D341Med (cell line): ENCODE measurements around the gene RIPK4.
"Not testable (repeated sequence)": the region's sequence is repeated elsewhere in the genome, so short reads cannot be mapped to it uniquely, and the experiment has no call there.

Experiments used
- DNase-seq: peaks from one replicate; pipeline ENCODE4 v3.0.0; 2012; ENCODE audit warnings: low spot score

RIPK4 gene

DNA sequence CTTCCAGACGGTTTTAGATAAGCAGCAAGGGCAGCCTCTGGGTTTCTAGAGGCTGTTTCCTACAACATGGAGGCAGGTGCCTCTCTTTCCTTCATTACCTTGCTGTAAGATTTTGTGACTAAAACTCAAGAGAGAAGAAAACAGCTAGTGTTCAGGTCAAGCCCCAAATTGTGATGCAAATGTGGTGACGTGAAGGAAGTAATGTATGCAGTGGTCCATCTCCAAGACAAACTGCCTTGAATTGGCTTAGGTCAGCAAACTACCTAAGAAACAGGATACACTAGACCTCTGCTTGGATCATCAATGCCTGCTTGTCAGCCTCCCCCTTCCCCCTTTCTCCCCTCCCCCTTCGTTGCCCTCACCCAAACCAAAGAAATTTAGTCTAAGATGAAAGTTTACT, 28.9 kb upstream of the RIPK4 start:
- no peak for DNase-seq

DNA sequence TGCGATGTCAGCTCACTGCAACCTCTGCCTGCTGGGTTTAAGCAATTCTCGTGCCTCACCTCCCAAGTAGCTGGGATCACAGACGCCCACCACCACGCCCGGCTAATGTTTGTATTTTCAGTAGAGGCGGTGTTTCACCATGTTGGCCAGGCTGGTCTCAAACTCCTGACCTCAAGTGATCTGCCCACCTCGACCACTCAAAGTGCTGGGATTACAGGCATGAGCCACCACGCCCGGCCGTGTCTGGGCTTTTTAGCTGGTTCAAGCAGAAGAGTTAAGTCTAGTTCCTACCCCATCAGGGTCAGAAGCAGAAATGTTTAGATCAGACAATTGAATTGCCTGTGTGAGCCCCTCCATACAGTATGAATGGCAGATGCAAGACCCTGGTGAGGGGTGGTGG, 27.7 kb upstream of the RIPK4 start:
- DNase-seq = no peak

- DNase-seq = no peak
Measured at GRCh38 chr21:41792711-41793110, 25.9 kb upstream of the RIPK4 start.

- DNase-seq = no peak
Measured at GRCh38 chr21:41786509-41786987, 19.7 kb upstream of the RIPK4 start.

DNA sequence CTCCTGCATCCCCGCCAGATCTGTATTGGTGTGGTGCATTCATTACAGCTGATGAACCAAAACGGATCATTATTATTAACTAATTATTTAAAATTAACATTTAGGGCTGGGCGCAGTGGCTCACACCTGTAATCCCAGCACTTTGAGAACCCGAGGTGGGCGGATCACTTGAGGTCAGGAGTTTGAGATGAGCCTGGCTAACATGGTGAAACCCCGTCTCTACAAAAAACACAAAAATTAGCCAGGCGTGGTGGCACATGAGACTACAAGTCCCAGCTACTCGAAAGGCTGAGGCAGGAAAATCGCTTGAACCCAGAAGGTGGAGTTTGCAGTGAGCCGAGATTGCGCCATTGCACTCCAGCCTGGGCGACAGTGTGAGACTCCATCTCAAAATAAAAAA, 18.4 kb upstream of the RIPK4 start:
- DNase-seq = not testable (repeated sequence)

DNA sequence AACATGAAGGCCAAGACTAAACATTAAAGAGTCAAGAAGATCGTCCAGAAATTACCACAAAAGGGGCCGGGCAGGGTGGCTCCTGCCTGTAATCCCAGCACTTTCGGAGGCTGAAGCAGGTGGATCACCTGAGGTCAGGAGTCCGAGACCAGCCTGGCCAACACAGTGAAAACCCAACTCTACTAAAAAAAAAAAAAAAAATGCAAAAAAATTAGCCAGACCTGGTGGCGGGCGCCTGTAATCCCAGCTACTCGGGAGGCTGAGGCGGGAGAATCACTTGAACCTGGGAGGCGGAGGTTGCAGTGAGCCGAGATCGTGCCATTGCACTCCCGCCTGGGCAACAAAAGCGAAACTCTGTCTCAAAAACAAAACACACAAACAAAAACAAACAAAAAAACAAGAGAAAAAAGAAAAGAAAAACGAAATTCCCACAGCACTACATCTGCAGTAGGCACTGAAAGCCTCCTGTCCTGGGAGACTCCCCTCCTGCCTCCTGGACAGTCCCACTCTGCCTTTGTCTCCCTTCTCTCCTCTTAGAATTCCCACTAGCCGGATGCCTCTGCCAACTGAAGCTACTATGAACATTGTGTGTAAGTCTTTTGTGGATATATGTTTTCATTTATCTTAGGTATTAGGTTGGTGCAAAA, 17.7 kb upstream of the RIPK4 start:
- no peak for DNase-seq

GRCh38 chr21:41783476-41784180, 16.8 kb upstream of the RIPK4 start:
- DNase-seq = no peak

GRCh38 chr21:41781050-41781410, 14.2 kb upstream of the RIPK4 start:
- no peak for DNase-seq

DNA sequence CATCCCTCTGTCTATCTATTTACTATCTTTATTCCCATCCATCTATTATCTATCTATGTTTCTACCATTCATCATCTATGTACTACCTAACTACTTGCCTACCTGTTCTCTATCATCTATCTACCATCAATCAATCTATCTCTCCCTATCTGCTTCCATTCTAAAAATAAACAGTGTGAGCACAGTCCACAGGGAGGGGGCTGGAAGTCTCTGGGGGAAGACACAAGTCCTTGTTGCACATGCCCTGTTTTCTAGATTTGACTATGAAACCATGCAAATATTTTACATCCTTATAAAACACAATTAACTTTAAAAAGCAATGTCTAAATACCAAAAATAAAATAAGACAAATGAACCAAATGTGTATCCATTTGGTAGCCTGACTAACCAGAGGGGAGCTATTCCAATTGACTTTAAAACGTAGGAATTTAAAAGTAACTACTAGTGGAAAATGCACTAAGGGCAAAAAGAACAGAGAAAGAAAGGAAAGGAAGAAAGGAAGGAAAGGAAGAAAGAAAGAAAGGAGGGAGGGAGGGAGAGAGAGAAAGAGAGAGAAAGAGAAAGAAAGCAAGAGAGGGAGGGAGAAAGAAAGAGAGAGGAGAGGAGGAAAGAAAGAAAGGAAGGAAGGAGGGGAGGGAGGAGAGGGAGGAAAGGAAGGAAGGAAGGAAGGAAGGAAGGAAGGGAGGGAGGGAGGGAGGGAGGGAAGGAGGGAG, 13.6 kb upstream of the RIPK4 start:
- DNase-seq = no peak

GRCh38 chr21:41779659-41780058, 12.8 kb upstream of the RIPK4 start:
- no peak for DNase-seq

DNA sequence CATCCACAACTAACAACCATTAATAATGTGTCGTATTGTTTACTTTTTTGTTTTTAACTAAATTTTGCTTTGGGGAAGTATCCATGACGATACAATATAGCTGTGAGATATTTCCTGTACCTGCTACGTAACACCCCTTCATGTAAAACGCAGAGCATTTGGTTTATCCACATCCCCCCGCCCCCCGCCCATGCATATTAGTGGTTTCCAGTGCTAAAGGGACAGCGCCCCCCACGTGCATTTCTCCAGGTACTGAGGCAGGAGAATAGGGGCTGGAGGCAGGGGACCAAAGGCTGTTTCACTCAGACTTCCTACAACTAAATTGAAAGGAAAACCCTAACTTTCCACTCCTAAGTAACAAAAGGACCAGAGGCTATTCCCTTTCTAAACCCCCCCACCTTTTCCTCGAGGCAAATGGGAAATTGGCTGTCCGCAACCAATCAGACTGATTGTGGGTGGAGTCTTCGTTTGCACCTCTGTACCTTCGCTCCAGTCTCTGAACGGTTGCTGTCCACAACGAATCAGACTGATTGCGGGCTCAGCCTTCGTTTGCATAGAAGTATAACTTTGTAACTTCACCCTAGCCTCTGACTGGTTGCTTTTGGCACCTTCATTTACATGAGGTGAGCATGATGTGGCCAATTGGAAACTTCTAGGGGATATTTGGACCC, 12.2 kb upstream of the RIPK4 start:
- DNase-seq = no peak

GRCh38 chr21:41777951-41778815, 11.3 kb upstream of the RIPK4 start:
- peak; percentile 86 for DNase-seq

DNA sequence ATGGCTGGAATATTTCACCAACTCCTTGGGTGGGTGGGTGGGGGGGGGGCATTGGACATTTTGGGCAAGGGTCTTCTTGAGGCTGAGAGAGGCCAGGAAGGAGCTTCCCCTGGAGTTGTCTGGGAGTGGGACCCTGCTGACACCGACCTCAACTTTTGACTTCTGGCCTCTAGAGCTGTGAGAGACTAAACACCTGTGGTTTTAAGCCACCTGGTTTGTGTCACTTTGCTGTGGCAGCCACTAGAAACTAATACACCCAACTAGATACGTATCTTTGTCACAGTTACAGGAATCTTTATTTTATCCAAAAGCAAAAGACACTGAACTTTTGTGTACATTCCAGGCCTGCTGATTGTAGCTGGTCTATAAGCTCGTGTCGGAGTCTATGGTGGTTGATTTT, 9.9 kb upstream of the RIPK4 start:
- no peak for DNase-seq

DNA sequence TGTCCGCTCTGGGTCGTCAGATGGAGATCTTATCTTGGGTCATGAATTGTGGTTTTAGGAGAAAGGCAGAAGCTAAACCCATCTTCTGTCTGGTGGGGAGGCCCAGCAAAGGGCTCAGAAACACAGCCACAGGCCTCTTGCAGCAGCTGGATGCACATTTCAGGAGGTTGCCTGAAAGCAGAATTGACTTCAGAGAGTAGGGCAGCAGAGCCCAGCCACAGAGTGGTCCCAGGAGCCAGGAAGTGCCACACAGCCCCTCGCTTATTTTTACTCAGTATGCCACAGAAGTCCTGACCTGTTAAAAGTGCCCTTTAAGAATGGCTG, 8.3 kb upstream of the RIPK4 start:
- no peak for DNase-seq

- DNase-seq = no peak
Measured at GRCh38 chr21:41774467-41775148, 7.8 kb upstream of the RIPK4 start.

- DNase-seq = no peak
Measured at GRCh38 chr21:41772351-41773080, 5.7 kb upstream of the RIPK4 start.

- DNase-seq = no peak
Measured at GRCh38 chr21:41771625-41771945, 4.7 kb upstream of the RIPK4 start.

DNA sequence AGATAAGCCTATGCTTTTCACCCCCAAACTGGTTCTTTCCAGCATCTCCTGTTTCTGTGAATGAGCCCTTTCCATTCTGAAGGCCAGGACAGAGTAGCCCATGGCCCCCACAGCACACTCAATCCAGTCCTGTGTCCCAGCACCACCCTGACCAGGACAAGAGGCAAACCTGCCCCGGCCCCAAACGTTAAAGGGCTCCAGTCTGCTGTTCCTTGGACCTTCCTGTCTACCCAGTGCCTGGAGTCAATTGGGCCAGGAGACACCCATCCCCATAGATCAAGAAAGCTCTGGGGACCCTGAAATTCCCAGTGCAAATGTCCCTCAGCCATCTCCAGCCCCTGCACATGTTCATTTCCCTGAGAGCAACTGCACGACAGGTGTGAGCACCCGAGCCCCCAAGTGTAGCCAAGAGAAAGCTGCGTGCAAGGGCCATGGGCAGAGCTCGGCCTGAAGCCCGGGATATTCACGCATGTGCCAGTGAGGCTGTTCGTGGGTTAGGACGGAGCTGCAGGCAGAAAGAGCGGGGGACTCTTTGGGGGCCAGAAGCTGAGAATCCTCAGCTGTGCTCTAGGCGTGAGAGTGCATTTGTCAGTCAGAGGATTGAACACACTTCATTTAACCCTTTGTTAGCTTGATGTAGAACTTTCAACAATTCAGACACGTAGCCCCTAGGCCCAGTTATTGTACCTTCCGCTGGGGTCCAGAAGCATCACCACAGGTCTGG, 4.2 kb upstream of the RIPK4 start:
- DNase-seq = no peak

DNA sequence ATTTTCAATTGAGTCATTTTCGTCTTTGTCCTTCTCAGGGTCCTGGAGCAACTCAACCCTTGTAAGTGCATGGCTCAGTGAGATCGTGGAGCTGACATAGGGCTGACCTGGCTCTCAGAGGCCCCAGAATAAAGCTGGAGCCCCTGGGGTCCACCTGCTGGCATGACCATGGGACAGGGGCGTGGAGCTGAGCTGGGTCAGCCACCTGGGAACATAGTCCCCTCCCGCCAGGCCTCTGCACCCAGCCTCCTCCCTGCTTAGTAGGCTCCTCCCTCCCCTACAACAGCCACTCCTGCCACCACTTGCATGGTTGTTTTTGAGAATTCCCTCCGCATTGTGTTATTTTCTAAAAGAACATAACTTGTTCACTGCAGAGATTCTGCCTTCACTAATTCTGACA, 3.1 kb upstream of the RIPK4 start:
- no peak for DNase-seq

DNA sequence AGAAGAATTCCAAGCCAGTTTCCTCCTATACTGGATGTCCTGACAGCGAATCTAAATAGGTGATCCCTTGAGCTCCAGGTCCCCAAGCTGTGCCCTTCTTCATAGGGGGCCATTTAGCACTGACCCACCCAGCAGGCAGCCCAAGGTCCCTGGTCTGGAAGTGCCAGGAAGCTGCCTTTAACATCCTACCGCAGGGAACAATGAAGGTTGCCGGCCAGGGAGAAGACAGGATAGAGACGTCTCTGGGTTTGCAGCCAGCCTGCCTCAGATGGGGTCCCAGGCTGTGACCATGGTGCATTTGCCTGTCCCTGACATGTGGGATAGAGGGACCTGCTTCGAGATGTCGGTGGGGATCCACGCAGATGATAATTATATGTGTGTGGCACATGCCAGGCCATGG, 2.7 kb upstream of the RIPK4 start:
- no peak for DNase-seq
